ENCODE measurements around the gene SCUBE3. TPM values are rescaled to one million over a fixed set of nuclear protein-coding genes. Genes with fewer than 3 reads are reported as not detected.

Gene SCUBE3
- total RNA-seq = not detected in 2 replicates

GRCh38 chr6:35213824-35214756, at the start of gene SCUBE3:
TSS of gene SCUBE3 (plus strand) at chr6:35213956. CDS start at chr6:35214419, 463 bp downstream.
- intact Hi-C loops (cut with micrococcal nuclease) = no loop called here

GRCh38 chr6:35164277-35164676, 49.5 kb upstream of the SCUBE3 start:
- intact Hi-C loops (cut with micrococcal nuclease) = no loop called here

- intact Hi-C loops (cut with micrococcal nuclease) = no loop called here
These were observed 48.9 kb upstream of the SCUBE3 start for GRCh38 chr6:35164868-35165267.

- intact Hi-C loops (cut with micrococcal nuclease) = no loop called here
These were observed 48.1 kb upstream of the SCUBE3 start for GRCh38 chr6:35165630-35166071.

- intact Hi-C loops (cut with micrococcal nuclease) = no loop called here
These were observed 47.6 kb upstream of the SCUBE3 start for GRCh38 chr6:35166116-35166515.

GRCh38 chr6:35166520-35166919, 47.2 kb upstream of the SCUBE3 start:
- intact Hi-C loops (cut with micrococcal nuclease) = no loop called here

- intact Hi-C loops (cut with micrococcal nuclease) = no loop called here
These were observed 46.3 kb upstream of the SCUBE3 start for GRCh38 chr6:35167505-35167904.

- intact Hi-C loops (cut with micrococcal nuclease) = no loop called here
These were observed 45.3 kb upstream of the SCUBE3 start for GRCh38 chr6:35168461-35168861.

- intact Hi-C loops (cut with micrococcal nuclease) = no loop called here
These were observed 43.6 kb upstream of the SCUBE3 start for GRCh38 chr6:35170166-35170565.

- intact Hi-C loops (cut with micrococcal nuclease) = no loop called here
These were observed 42.9 kb upstream of the SCUBE3 start for GRCh38 chr6:35170891-35171290.

- intact Hi-C loops (cut with micrococcal nuclease) = no loop called here
These were observed 40.7 kb upstream of the SCUBE3 start for GRCh38 chr6:35173044-35173426.

GRCh38 chr6:35173427-35174087, 40.2 kb upstream of the SCUBE3 start:
- intact Hi-C loops (cut with micrococcal nuclease) = no loop called here

- intact Hi-C loops (cut with micrococcal nuclease) = no loop called here
These were observed 39.7 kb upstream of the SCUBE3 start for GRCh38 chr6:35174088-35174434.

- intact Hi-C loops (cut with micrococcal nuclease) = no loop called here
These were observed 39.3 kb upstream of the SCUBE3 start for GRCh38 chr6:35174501-35174900.

GRCh38 chr6:35176301-35177024, 37.3 kb upstream of the SCUBE3 start:
- intact Hi-C loops (cut with micrococcal nuclease) = no loop called here

GRCh38 chr6:35177157-35177556, 36.6 kb upstream of the SCUBE3 start:
- intact Hi-C loops (cut with micrococcal nuclease) = no loop called here

- intact Hi-C loops (cut with micrococcal nuclease) = no loop called here
These were observed 36.2 kb upstream of the SCUBE3 start for GRCh38 chr6:35177596-35177995.

GRCh38 chr6:35178012-35178411, 35.7 kb upstream of the SCUBE3 start:
- intact Hi-C loops (cut with micrococcal nuclease) = no loop called here

GRCh38 chr6:35178932-35179832, 34.6 kb upstream of the SCUBE3 start:
- intact Hi-C loops (cut with micrococcal nuclease) = no loop called here

- intact Hi-C loops (cut with micrococcal nuclease) = no loop called here
These were observed 33.7 kb upstream of the SCUBE3 start for GRCh38 chr6:35179901-35180535.

Data from T-helper 1 cell treated with Interleukin-12 subunit alpha and Interleukin-12 subunit beta and Interleukin-4 antibody, amounts not matched to agents 30 ng/mL and 1 ng/mL, for 36 hours (primary cell).